Measurements from ENCODE around the gene ARF1.

Gene ARF1

DNA sequence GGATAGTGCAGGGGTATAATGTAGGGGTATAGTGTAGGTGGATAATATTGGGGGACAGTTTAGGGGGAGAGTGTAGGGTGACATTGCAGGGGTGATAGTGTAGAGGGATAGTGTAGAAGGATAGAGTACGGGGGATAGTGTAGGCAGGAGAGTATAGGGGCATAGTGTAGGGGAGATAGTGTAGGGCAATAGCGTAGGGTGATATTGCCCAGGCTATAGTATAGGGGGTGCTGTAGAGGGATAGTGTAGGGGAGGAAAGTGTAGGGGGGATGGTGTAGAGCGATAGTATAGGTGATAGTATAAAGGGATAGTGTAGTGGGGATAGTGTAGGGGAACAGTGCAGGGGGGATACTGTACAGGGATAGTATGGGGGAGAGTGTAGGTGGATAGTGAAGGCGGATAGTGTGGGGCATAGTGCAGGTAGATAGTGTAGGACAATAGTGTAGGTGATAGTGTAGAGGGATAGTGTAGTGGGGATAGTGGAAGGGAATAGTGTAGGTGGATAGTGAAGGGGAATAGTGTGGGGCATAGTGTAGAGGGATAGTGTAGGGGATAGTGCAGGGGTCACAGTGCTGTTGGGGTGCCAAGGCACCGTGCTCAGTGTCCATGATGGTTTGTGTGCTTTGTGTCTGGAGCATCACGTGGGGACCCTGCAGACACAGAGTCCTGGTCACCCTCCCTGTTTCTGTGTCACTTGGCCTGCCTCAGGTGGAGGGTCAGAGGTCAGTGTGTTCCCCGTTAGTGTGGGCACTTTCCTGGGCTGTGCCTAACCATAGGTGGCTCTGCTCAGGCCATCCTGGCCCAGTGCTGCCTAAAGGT, 10.5 kb upstream of the ARF1 start:
- DNase-seq (ENCODE audit: low read depth), result no peak

DNA sequence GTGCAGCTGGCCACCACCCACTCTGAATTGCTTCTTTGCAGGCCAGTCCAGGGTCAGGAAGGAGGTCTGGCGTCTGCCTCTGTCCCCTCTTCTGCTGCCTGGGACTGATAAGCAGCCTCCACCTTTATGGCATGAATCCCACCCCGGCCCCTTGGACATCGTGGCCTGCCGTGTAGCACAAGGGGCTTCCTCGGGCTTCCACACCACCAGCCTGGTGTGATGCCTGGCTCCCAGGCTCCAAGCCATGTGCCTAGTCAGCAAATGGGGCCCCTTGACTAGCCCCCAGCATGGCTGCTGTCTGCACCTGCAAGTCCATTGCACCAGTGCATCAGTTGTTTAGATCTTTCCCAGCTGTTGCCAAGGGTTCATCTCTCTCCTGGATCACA, 9.9 kb upstream of the ARF1 start:
- no peak for DNase-seq (ENCODE audit: low read depth)

DNA sequence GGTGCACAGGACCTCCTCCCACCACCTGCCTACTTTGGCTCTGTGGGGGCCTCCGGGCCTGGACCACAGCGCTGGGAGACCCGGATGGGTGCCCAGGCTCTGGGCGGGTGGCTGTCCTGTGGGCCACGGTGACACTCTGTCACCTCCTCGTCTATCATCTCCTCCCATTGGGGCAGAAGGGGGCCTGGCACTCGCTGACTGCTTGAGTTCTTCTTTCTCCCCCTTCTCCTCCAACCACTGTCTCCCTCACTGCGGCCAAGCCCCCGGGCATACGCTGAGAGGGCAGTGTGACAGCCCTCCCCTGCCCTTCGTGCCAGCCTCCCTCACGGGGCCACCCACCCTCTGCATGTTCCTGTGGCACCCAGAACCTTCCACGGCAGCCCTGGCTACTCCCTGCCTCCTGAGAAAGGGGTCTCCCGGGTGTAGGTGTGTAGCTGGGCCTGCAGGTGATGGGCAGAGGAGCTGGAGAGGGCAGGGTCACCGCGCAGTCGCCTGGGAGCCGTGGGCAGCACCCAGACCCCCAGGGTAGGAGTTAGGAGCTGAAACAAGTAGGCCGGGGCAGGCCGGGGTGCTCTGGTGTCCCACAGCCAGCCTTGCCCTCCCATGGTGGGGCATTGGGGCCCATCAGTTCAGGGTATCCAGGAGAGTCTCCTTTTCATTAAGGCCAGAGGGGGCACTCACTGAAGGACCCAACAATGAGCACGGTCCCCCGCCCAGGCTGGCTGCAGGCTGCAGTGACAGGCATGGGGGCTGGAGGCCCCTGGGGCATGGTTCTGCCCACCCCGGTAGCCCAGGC, 9.2 kb upstream of the ARF1 start:
- DNase-seq (ENCODE audit: low read depth), result no peak

DNA sequence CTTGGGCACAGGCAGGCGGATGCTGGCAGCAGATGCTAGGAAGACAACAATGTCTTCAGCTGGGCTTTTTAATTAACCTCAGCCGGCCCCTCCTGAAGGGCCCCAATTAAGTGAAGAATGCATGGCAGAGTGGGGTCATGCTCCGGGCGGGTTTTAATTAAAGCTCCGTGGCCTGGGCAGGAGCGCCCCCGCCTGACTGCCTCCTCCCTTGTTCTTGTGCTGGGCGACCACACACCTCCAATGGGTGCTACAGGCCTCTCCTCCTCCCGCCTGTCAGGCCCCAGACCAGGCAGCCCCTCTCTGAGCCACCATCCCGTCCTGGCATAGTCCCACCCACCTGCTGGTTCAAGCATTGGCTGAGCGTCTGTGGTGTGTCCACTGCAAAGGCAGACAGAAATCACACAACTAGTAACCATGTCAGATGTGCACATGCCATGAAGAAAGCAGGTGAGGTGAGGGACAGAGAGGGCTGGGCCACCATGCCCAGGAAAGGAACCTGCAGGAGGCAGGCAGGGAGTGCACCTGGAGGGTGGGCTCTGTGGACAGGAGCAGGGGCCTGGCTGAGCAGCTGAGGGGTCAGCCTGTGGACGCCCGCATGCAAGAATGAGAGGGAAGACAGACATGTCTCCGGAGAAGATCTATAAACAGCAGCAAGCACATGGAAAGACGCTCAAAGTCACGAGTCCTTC, 8.5 kb upstream of the ARF1 start:
- no peak for DNase-seq (ENCODE audit: low read depth)

DNA sequence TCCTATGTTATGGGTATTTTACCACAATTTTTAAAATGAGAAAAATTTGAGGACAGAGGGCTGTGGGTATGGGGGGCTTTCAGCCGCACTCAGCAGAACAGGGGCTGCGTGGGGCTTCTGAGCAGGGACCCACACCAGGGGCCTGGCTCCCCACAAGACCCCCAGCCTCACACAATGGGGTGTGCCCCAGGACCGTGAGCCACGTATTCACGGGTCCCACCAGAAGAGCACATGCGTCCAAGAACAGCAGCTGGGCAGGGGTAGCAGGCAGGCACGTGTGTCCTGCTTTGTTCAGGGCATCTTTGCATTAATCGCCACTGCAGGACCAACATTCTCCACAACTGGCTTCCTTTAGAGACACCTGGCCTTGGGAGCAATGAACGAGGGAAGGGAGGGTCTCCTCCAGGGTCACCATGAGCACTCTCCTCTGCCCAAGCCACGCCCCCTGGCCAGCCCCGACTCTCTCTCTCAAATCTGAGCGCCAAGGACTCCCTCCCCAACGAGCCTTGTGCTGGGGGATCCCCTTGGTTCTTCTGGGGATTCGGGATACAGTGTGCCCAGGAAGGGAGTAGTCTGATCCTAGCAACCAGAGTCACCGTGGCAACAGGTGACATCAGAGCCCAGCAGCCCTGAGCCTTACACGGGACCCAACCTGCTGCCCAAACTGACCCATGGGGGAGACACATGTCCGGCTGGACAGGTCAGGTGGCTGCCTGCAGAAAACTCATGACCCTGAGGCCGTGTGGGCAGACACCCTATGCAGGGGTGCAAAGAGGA, 7.4 kb upstream of the ARF1 start:
- DNase-seq (ENCODE audit: low read depth), result no peak

DNA sequence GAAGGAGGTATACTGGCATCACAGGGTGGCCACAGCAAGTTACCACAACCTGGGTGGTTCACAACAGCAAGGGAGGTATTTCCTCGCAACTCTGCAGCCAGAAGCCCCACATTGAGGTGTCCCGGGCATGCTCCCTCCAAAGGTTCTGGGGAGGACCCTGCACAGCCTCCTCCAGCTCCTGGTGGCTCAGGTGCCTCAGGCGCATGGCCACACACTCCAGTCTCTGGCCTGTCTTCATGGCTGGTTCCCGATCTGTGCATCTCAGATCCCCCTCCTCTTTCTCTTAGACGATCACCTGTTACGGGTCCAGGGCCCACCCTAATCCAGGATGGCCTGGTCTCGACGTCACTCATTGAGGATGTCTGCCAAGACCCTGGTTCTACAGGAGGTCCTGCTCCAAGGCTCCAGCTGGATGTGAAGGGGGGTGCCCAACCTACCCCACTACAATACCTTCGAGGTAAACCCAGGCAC, 6.7 kb upstream of the ARF1 start:
- no peak for DNase-seq (ENCODE audit: low read depth)

DNA sequence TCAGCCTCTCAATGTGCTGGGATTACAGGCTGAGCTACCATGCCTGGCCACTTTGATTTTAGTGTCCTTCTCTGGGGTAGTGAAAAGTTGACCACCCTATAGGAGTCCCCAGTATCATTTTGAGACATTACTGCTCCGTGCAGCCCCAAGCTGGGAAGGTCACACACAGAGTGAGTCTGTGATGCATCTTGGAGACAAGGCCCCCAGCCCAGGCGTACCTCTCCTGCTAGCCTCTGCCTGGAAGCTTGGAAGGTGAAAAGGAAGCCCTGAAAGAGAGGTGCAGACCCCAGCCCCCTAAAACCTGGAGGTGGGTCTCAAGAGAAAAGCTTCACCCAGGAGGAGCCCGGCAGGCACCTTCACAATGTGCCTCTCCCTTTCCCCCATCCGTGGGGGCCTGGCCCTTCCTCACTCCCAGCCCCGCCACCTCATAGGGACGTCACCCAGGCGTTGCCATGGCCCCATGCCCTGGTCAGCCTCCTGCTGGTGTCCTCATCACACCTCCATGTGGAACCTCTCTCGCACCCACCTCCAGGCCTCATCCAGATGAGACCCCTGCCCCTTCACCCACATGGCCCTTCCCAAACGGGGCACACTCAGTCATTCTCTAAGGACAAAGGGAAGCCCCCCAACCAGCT, 5.6 kb upstream of the ARF1 start:
- no peak for DNase-seq (ENCODE audit: low read depth)

DNA sequence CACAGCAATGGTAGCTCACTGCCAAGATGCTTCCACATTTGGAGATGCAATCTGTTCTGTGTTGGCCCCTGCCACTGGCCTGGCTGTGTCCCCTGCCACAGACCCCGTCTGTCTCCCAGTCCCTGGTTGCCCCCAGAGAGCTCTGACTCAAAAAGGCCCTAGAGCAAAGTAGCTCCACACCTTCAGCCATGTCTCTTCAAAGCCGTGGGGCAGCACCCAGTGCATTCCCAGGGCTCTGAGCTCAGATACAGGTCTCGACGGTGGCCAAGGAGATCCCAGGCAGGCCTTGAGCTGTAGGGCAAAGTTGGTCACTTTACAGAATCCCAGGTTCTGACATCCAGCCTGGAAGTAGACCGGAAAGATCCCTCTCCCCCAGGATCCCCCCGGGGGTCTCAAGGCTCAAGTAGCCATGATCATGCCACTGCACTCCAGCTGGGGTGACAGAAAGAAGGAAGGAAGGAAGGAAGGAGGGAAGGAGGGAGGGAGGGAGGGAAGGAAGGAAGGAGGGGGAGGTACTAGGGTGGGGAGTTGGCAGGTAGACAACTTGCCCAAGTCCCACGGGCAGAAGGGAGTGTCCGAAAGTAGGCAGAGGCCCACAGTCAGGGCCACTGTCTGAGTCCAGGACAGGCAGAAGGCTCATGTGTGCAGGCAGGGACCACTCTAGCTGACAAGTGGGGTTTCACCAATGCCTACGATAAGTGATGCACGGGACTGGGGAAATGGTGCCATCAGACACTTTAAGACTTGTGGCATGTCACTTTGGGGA, 4.8 kb upstream of the ARF1 start:
- no peak for DNase-seq (ENCODE audit: low read depth)

DNA sequence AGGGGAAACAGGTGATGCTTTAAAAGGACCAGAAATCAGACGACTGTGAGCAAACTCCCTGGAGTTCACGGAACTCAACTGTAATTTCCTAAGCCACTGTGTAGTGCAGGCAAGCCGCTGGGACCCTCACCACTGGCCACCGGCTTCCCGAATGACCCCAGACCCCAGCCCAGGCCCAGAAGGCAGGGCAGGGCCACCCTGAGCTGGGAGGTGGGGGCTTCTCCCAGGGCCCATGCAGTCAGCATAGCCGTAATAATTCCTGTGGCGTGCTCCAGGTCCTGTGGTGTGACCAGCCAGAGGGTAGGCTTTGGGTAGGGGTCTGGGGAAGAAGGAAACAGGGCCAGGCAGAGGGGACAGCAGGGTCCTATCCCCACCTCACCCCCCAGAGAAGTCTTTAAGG, 3.5 kb upstream of the ARF1 start:
- DNase-seq (ENCODE audit: low read depth), result no peak

DNA sequence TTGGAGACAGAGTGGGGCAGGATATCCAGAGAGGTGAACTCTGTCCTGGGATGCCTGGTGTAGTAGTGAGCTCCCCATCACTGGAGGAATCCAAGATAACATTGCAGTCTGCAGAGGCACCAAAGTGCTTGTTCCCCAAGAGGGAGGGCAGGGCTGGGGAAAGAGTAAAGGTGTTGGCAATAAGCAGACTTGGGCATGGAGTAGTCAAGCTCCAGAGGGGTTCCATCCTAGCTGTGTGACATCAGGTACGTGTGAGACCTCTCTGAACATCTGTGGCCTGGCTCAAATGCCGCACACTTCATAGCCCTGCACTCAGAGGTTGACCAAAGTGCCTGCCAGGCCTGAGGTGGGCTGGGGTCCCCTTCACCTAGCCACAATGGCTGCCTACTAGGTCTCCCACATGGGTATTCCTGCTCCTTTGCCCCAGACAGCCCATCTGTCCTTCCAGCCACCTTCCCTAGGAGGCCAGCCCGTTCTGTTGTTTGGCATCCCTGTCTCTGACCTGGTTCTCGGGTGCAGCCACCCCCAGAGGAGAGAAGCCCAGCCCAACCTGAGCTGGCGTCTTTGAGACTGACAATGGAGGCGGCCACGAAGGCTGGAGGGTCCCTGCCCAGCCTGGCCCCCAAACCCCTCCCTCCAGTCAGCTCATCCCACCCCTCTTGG, 2.8 kb upstream of the ARF1 start:
- no peak for DNase-seq (ENCODE audit: low read depth)

DNA sequence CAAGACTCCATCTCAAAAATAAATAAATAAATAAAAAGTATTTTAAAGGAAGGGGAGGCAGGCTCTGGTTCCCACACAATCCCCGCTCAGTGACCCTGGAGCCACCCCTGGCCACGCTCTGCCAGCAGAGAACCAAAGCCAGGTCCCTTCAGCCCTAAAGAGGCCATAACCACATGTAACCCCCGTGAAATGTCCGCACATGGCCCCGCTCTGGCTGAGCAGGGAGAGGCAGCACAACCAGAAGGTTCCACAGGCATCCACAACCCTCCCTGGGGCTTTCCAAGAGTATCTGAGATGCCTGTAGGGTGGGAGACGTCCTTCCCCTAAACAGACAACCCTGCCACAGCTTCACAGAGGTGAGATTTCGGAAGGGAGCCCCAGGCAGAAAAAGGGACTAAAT, 1.4 kb upstream of the ARF1 start:
- no peak for DNase-seq (ENCODE audit: low read depth)

DNA sequence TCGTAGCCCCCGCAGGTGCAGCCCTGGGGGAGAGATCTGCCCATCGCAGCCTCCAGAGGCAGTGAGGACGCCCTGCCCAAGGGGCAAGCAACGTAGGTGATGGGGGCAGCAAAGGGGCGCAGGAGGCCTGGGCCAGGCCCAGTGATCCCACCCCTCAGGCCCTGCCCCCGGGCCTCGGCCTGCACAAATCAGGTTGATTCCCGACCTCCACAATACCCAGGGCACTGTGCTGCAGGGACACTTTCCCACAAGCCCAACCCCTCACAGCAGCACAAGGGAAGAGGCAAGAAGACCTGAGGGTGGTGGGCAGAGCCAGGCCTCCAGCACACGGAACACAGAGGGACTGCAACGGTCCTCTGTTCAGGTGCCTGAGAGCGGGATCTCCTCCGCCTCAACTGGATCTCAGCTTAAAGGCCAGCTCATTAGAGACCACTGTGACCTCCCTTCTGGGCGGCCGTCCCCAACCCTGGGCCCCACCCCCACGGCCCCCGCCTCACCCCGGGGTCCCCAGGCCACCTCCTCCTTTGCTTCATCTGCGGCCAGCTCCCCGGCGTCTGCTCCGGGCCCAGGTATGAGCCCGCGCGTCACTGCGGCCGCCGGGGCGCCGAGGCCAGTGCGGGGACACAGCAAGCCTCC, 812 bp upstream of the ARF1 start:
- DNase-seq (ENCODE audit: low read depth), result no peak

DNA sequence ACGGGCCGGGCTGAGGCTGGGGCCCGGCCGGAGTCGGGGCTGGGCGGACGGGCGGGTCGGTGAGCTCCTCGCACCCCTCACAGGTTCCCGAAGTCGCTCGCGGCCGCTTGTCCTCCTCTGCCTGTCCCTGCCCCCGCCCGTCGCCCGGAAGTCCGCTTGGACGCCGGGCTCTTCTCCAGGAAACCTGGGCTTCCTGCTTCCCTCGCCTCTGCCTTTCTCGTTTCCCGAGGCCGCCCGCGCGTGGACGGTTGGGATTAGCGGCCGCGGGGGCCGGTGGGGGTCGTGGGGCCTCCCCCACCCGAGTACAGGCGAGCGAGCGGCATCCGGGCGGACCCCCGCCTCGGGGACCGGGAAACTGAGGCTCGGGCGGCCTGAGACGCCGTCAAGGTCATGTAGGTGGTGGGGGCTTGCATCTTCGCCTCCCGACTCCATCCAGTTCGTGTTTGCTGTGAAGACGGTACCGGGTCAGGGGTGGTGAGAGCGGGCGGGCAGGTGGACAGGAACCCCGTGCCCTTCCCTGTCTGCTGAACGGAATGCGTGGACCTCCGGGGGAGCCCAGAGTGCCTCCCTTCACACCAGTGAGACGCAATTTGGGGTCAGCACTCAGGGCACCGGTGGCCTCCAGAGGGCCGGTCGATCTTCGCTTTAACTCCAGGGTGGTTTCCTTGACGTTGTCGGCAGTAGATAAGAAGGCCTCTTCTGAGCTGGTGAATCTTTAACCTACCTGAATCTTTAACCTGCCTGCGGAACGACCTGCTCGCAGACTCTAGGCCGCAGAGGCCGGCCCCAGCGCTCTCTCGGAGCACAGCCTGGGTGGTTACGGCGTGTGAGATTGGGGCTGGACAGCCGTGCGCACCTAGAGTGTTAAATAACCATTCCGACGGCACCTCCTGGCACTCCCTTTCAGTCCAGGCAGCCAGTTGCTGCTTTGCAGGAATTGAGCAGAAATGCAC, 686 bp downstream of the ARF1 start:
- no peak for DNase-seq (ENCODE audit: low read depth)

DNA sequence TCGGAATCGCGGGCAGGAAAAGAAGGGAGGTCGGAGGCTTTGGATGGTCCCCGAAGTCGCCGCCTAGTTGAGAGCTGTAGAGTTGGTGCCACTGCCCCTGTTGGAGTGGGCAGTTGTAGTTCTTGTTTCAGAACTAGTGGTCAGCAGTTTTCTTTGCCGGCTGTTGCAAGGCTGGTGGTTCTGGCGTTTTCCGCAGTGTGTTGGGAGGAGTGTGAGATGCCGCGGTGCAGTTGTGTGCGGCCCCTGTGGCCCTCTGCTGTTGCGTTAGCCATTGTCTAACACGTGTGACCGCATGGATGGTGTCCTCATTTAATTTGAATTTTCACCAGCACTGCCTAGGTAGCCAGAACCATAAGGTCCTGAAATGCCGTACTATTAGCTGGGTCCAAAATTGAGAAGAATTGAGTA, 1.4 kb downstream of the ARF1 start:
- DNase-seq (ENCODE audit: low read depth), result no peak

DNA sequence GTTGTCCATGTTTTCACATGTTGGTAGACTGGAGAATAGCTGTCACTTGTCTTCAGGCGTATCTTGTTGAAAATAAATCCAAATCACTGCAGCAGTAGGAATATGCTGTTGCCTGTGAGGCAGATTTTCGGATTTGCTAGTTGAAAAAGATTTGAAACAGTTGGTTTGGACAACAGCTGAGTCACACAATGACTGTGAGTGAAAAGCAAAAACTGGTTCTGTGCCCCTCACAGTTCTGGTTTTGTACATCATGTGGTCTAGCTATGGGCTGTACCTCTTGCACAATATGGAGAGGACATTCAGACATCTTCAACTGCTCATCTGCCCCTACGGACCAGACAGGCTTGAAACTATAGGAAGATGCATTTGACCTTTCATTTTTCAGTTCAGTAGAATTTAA, 1.8 kb downstream of the ARF1 start:
- DNase-seq (ENCODE audit: low read depth), result no peak

DNA sequence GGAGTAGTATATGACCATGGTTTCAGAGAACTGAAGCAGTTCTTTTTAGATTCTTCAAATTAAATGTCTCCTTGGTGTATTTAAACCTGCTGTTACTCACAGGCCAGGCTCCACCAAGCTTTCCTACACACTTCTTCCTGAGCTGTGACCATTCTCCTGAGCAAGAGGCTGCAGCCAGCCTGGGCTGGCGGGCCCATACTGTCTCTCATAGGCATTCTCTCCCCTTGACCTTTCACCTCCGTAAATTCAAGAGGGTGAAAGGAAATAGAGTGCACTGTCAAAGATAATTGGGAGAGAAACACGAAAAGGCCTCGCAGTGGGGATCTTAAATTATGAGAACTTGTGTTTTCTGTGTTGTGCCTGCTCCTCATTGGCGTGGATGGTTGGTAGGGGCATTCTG, 2.3 kb downstream of the ARF1 start:
- no peak for DNase-seq (ENCODE audit: low read depth)

DNA sequence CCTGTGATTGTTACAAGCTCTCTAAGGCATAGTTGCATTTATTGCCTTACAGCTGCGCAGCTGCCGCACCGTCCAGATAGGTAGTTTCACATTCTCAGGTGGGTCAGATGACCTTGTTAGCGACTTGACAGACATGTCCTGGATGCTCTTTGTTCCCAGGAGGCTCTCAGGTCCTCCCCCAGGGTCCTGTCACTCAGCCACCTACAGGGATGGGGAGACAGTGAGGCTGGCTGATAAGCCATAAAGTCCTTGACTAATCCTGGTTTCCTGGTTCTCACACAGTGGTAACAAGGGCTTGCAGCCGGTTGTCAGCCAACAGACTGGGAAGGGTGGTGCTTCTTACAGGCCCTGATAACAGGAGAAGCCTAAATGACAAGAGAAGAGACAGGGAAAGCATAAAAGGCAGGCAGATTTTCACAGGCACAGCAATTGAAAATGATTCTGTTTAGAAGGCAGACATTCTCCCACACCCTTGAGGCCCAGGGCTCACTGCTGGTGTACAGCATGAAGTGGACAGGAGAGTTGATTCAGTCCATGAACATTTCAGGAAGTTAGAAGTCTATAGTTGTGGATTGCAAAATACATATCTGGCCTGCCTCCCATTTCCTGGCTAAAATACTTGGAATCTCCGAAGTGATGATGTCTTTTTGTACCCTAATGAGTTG, 2.9 kb downstream of the ARF1 start:
- no peak for DNase-seq (ENCODE audit: low read depth)

DNA sequence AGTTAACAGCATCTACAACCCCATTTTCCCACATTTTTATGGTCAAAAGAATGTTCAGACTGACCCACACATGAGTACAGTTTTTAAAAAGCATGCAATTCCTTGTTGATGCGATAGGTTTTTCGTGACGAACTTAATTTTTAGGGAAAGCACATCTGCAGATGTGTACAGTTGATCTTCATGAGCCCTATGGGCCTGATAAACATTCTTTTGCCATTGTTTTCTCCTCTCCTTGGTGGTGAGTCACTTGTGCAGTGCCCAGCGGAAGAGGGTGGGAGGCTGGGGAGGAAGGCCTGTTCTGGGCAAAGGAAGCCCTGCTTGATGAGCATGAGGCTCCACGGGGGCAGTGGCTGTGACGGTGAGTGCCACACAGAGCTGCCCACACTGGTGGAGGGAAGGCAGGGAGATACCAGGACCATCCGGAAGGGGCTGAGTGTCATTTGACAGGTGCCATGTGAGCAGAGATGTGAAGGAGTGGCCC, 5.3 kb downstream of the ARF1 start:
- no peak for DNase-seq (ENCODE audit: low read depth)
